HCT116 (cell line): Measurements from ENCODE around the gene AVPR1B. TPM values are rescaled to one million over a fixed set of nuclear protein-coding genes. Genes with fewer than 3 reads are reported as not detected.

Experiments used
- ATAC-seq: fragments of 200-7000 bp; cut with Tn5 transposase; 2 replicates; pipeline ENCODE4 v1.9.1; 2020; ENCODE audit warnings: mild to moderate bottlenecking, moderate library complexity
- BruUV-seq: library from RNA; stranded (reverse); fragments of 400-500 nt; replicated peaks from 2 replicates; lab custom pipeline; 2021; lab: Mats Ljungman, UMichigan
- CTCF ChIA-PET: fragments of 300-600 bp; sonication (Branson Sonifier 250); formaldehyde crosslinking; loops from one replicate; lab custom pipeline; 2021; ENCODE audit warnings: antibody characterized with exemption; lab: Charles Lee
- POLR2A ChIA-PET: fragments of 300-600, 350-600 bp; sonication (Branson Sonifier 250); formaldehyde crosslinking; loops from one replicate; lab custom pipeline; 2021; ENCODE audit warnings: antibody characterized with exemption; lab: Charles Lee
- RAD21 ChIA-PET, 2 experiments: fragments of 300-600 bp; sonication (Branson Sonifier 250); formaldehyde crosslinking; loops; one replicate each; lab custom pipeline; 2023; ENCODE audit warnings: low total read pairs in 2 of 2; ENCODE audit not compliant: uncharacterized antibody in 2 of 2, unreplicated experiment in 2 of 2, low non-redundant PET in 1 of 2; lab: Charles Lee
- DNase-seq: peaks from one replicate; pipeline ENCODE4 v3.0.0-alpha.2; 2010; ENCODE audit warnings: low read depth, low spot score
- H2AFZ ChIP-seq: fragments of 200-600 bp; shearing (Covaris generic), sonication (generic); 2 replicates; pipeline ENCODE4 v1.6.1; 2017; ENCODE audit warnings: low read depth, mixed run types, mixed read lengths, antibody characterized with exemption, low read length; ENCODE audit not compliant: poor library complexity, severe bottlenecking
- H3K27ac ChIP-seq: 2 replicates; pipeline ENCODE4 v1.5.1; 2012; ENCODE audit warnings: low read depth, low read length
- H3K27me3 ChIP-seq: fragments of 200-600 bp; sonication (generic); 2 replicates; pipeline ENCODE4 v1.6.1; 2016; ENCODE audit warnings: mixed run types, low read length, mixed read lengths; ENCODE audit not compliant: insufficient read depth
- H3K36me3 ChIP-seq, 2 experiments: fragments of 200-500 bp in 1 of 2; fragments of 200-600 bp in 1 of 2; sonication (Bioruptor generic) in 1 of 2; sonication (generic) in 1 of 2; 2 replicates each; pipeline versions ENCODE4 v1.5.1 to v1.6.1; 2014 to 2016; ENCODE audit warnings: low read length in 2 of 2, inconsistent platforms in 1 of 2, mixed read lengths in 1 of 2, mixed run types in 1 of 2; ENCODE audit not compliant: insufficient read depth in 2 of 2, control insufficient read depth in 1 of 2
- H3K4me1 ChIP-seq, 2 experiments: fragments of 200-600 bp in 1 of 2; sonication (generic) in 1 of 2; 2 replicates each; pipeline versions ENCODE4 v1.5.1 to v1.6.1; 2012 to 2017; ENCODE audit warnings: low read length in 2 of 2, inconsistent platforms in 1 of 2, mild to moderate bottlenecking in 1 of 2, mixed read lengths in 1 of 2, mixed run types in 1 of 2, moderate library complexity in 1 of 2; ENCODE audit not compliant: insufficient read depth in 2 of 2, control insufficient read depth in 1 of 2
- H3K4me2 ChIP-seq: fragments of 200-600 bp; sonication (generic); 2 replicates; pipeline ENCODE4 v1.6.1; 2017; ENCODE audit warnings: mixed run types, low read length, mixed read lengths
- H3K4me3 ChIP-seq, 2 experiments: fragments of 200-600 bp in 1 of 2; sonication (generic) in 1 of 2; replicated peaks in 1 of 2; 2 replicates each; pipeline ENCODE4 v1.5.1; 2011 to 2016; ENCODE audit warnings: low read length in 2 of 2, control low read depth in 1 of 2, low read depth in 1 of 2, mild to moderate bottlenecking in 1 of 2, mixed read lengths in 1 of 2, mixed run types in 1 of 2
- H3K79me2 ChIP-seq: fragments of 200-600 bp; sonication (generic); 2 replicates; pipeline ENCODE4 v1.6.1; 2017; ENCODE audit warnings: mild to moderate bottlenecking, mixed run types, low read length, moderate library complexity, mixed read lengths; ENCODE audit not compliant: insufficient read depth
- H3K9ac ChIP-seq: fragments of 200-600 bp; sonication (generic); 2 replicates; pipeline ENCODE4 v1.6.1; 2016; ENCODE audit warnings: low read length, mixed read lengths
- H3K9me2 ChIP-seq: fragments of 200-600 bp; sonication (generic), shearing (Covaris generic); 2 replicates; pipeline ENCODE4 v1.6.1; 2017; ENCODE audit warnings: mixed run types, mild to moderate bottlenecking, moderate library complexity; ENCODE audit not compliant: insufficient read depth
- H3K9me3 ChIP-seq, 2 experiments: fragments of 200-500 bp in 1 of 2; fragments of 200-600 bp in 1 of 2; sonication (Bioruptor generic) in 1 of 2; sonication (generic) in 1 of 2; 2 replicates each; pipeline ENCODE4 v1.6.1; 2014 to 2017; ENCODE audit warnings: low read length in 2 of 2, mixed read lengths in 2 of 2, inconsistent platforms in 1 of 2, low read depth in 1 of 2, mild to moderate bottlenecking in 1 of 2, mixed run types in 1 of 2, moderate library complexity in 1 of 2; ENCODE audit not compliant: control insufficient read depth in 1 of 2, insufficient read depth in 1 of 2
- H4K20me1 ChIP-seq: fragments of 200-600 bp; sonication (generic), shearing (Covaris generic); 2 replicates; pipeline ENCODE4 v1.6.1; 2017; ENCODE audit warnings: mixed run types, mild to moderate bottlenecking, moderate library complexity; ENCODE audit not compliant: insufficient read depth
- CBX3 ChIP-seq: IDR thresholded peaks from 2 replicates; pipeline ENCODE4 v1.6.1; 2012; ENCODE audit warnings: low read depth
- CEBPB ChIP-seq: IDR thresholded peaks from 2 replicates; pipeline ENCODE4 v1.6.1; 2012; ENCODE audit warnings: low read depth
- EGR1 ChIP-seq: IDR thresholded peaks from 2 replicates; pipeline ENCODE4 v1.6.1; 2012; ENCODE audit warnings: low read depth
- ELF1 ChIP-seq: IDR thresholded peaks from 2 replicates; pipeline ENCODE4 v1.6.1; 2012; ENCODE audit warnings: low read depth, borderline replicate concordance
- JUND ChIP-seq: IDR thresholded peaks from 2 replicates; pipeline ENCODE4 v1.6.1; 2012
- POLR2A ChIP-seq: IDR thresholded peaks from 2 replicates; pipeline ENCODE4 v1.7.0; 2011; ENCODE audit warnings: borderline replicate concordance; ENCODE audit not compliant: insufficient read depth, insufficient read length; ENCODE audit errors: extremely low read depth
- RAD21 ChIP-seq: IDR thresholded peaks from 2 replicates; pipeline ENCODE4 v1.6.1; 2012; ENCODE audit warnings: low read depth, mild to moderate bottlenecking
- SIN3A ChIP-seq: IDR thresholded peaks from 2 replicates; pipeline ENCODE4 v1.6.1; 2012; ENCODE audit warnings: low read depth
- SP1 ChIP-seq: IDR thresholded peaks from 2 replicates; pipeline ENCODE4 v1.6.1; 2012; ENCODE audit warnings: low read depth
- TCF7L2 ChIP-seq: IDR thresholded peaks from 2 replicates; pipeline ENCODE4 v1.7.0; 2011; ENCODE audit warnings: borderline replicate concordance, inconsistent platforms; ENCODE audit not compliant: insufficient read depth, insufficient read length; ENCODE audit errors: extremely low read depth
- YY1 ChIP-seq: IDR thresholded peaks from 2 replicates; pipeline ENCODE4 v1.6.1; 2011; ENCODE audit warnings: low read length, low read depth, moderate library complexity, mild to moderate bottlenecking; ENCODE audit not compliant: insufficient replicate concordance; ENCODE audit errors: extremely low read depth
- ZFX ChIP-seq: fragments of 450-650 bp; IDR thresholded peaks from 2 replicates; pipeline ENCODE4 v1.6.1; 2017
- ZNF274 ChIP-seq: fragments of 200-500 bp; sonication (Bioruptor generic); IDR thresholded peaks from 2 replicates; pipeline ENCODE4 v1.6.1; 2014; ENCODE audit warnings: mild to moderate bottlenecking, low read depth, low read length, inconsistent platforms
- intact Hi-C: fragments of 100-400 bp; cut with micrococcal nuclease; formaldehyde crosslinking; loops from 2 replicates; pipeline ENCODE4 v1.10.0; 2022
- total RNA-seq: library from RNA; stranded (reverse); gene quantifications from one replicate; pipeline ENCODE4 v1.2.1, GENCODE V29; 2021; ENCODE audit not compliant: unreplicated experiment
- TF ChIP-seq, protein P1 (sequence below): IDR thresholded peaks from 2 replicates; pipeline ENCODE4 v1.6.1; 2011; ENCODE audit warnings: mild to moderate bottlenecking, low read length, moderate library complexity; ENCODE audit not compliant: insufficient replicate concordance; ENCODE audit errors: extremely low read depth
- TF ChIP-seq, protein P2 (sequence below), 3 experiments: fragments of 200-600 bp in 1 of 3; sonication (generic) in 1 of 3; IDR thresholded peaks in 2 of 3; conservative IDR thresholded peaks in 1 of 3; 2 replicates each; pipeline ENCODE4 v1.5.1; 2012 to 2017; ENCODE audit warnings: low read depth in 2 of 3, low read length in 2 of 3, antibody characterized with exemption in 1 of 3, borderline replicate concordance in 1 of 3, control low read depth in 1 of 3, mild to moderate bottlenecking in 1 of 3, mixed read lengths in 1 of 3, mixed run types in 1 of 3, moderate library complexity in 1 of 3; ENCODE audit not compliant: insufficient read depth in 1 of 3
- TF ChIP-seq, protein P3 (sequence below): IDR thresholded peaks from 2 replicates; pipeline ENCODE4 v1.6.1; 2012
- TF ChIP-seq, protein P4 (sequence below): IDR thresholded peaks from 2 replicates; pipeline ENCODE4 v1.6.1; 2012; ENCODE audit warnings: low read depth
- TF ChIP-seq, protein P5 (sequence below): IDR thresholded peaks from 2 replicates; pipeline ENCODE4 v1.6.1; 2012

Gene AVPR1B
- total RNA-seq, 1 experiment from 2014 or later, result not detected

DNA sequence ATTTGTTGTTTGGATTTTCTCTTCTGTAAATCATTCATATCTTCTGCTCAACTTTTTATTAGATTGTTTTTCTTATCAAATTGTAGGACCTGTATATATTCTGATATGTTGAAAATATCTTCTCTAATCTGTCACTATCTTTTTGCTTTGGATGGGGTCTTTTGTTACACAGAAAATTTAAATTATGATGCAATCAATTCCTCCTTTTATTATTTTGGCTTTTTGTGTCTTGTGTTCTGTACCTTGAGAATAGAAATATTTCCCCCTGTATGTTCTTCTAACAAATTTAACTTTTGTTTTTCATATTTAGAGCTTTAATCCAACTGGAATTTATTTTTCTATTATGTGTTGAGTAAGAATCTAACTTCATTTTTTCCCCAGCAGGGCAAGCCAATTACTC lies 3.2 kb upstream of the AVPR1B start:
- Histone ChIP-seq H3K4me1 (peaks cover 0 to 10% of the 10 kb centered on the region in 2 experiments; a peak in 1 of 4 replicates), H3K9me2 (no peaks in the 10 kb centered on the region), H2AFZ (no peak overlapping the region), H3K27ac (no peak overlapping the region), H3K9ac (no peak overlapping the region), H3K9me3 (0 out of 4 replicates have a peak, but pooled peaks cover 0 to 3% of the 10 kb centered on the region in 2 experiments), H3K4me2 (no peak overlapping the region), H3K27me3 (no peaks in the 10 kb centered on the region), H3K79me2 (no peaks in the 10 kb centered on the region), H4K20me1 (no peaks in the 10 kb centered on the region), H3K36me3 (no peaks in the 10 kb centered on the region), H3K4me3 (no peak overlapping the region)
- BruUV-seq, result no TSS peak
- POLR2A ChIA-PET, result no interaction called here
- DNase-seq, result no peak
- TF ChIP-seq, protein P1, sequence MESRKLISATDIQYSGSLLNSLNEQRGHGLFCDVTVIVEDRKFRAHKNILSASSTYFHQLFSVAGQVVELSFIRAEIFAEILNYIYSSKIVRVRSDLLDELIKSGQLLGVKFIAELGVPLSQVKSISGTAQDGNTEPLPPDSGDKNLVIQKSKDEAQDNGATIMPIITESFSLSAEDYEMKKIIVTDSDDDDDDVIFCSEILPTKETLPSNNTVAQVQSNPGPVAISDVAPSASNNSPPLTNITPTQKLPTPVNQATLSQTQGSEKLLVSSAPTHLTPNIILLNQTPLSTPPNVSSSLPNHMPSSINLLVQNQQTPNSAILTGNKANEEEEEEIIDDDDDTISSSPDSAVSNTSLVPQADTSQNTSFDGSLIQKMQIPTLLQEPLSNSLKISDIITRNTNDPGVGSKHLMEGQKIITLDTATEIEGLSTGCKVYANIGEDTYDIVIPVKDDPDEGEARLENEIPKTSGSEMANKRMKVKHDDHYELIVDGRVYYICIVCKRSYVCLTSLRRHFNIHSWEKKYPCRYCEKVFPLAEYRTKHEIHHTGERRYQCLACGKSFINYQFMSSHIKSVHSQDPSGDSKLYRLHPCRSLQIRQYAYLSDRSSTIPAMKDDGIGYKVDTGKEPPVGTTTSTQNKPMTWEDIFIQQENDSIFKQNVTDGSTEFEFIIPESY, result no peak
- TF ChIP-seq, protein P2, sequence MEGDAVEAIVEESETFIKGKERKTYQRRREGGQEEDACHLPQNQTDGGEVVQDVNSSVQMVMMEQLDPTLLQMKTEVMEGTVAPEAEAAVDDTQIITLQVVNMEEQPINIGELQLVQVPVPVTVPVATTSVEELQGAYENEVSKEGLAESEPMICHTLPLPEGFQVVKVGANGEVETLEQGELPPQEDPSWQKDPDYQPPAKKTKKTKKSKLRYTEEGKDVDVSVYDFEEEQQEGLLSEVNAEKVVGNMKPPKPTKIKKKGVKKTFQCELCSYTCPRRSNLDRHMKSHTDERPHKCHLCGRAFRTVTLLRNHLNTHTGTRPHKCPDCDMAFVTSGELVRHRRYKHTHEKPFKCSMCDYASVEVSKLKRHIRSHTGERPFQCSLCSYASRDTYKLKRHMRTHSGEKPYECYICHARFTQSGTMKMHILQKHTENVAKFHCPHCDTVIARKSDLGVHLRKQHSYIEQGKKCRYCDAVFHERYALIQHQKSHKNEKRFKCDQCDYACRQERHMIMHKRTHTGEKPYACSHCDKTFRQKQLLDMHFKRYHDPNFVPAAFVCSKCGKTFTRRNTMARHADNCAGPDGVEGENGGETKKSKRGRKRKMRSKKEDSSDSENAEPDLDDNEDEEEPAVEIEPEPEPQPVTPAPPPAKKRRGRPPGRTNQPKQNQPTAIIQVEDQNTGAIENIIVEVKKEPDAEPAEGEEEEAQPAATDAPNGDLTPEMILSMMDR (IDR thresholded peaks at IDR 0.05 in 2 of 3, conservative IDR thresholded peaks at IDR 0.05 in 1 of 3; ENCODE audit: borderline replicate concordance in 1 of 3, insufficient read depth in 1 of 3, low read depth in 2 of 3, low read length in 2 of 3), result no peak
- TF ChIP-seq EGR1 (no peak), ZFX (no peak), CEBPB (no peak), ELF1 (no peak), ZNF274 (no peak), SP1 (no peak), RAD21 (no peak), POLR2A (no peak), YY1 (no peak), JUND (no peak), SIN3A (no peak), TCF7L2 (no peak), CBX3 (no peak)
- TF ChIP-seq, protein P3, sequence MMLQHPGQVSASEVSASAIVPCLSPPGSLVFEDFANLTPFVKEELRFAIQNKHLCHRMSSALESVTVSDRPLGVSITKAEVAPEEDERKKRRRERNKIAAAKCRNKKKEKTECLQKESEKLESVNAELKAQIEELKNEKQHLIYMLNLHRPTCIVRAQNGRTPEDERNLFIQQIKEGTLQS, result no peak
- TF ChIP-seq, protein P4, sequence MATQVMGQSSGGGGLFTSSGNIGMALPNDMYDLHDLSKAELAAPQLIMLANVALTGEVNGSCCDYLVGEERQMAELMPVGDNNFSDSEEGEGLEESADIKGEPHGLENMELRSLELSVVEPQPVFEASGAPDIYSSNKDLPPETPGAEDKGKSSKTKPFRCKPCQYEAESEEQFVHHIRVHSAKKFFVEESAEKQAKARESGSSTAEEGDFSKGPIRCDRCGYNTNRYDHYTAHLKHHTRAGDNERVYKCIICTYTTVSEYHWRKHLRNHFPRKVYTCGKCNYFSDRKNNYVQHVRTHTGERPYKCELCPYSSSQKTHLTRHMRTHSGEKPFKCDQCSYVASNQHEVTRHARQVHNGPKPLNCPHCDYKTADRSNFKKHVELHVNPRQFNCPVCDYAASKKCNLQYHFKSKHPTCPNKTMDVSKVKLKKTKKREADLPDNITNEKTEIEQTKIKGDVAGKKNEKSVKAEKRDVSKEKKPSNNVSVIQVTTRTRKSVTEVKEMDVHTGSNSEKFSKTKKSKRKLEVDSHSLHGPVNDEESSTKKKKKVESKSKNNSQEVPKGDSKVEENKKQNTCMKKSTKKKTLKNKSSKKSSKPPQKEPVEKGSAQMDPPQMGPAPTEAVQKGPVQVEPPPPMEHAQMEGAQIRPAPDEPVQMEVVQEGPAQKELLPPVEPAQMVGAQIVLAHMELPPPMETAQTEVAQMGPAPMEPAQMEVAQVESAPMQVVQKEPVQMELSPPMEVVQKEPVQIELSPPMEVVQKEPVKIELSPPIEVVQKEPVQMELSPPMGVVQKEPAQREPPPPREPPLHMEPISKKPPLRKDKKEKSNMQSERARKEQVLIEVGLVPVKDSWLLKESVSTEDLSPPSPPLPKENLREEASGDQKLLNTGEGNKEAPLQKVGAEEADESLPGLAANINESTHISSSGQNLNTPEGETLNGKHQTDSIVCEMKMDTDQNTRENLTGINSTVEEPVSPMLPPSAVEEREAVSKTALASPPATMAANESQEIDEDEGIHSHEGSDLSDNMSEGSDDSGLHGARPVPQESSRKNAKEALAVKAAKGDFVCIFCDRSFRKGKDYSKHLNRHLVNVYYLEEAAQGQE, result no peak
- TF ChIP-seq, protein P5, sequence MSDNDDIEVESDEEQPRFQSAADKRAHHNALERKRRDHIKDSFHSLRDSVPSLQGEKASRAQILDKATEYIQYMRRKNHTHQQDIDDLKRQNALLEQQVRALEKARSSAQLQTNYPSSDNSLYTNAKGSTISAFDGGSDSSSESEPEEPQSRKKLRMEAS, result no peak
- intact Hi-C loops, result no loop called here
- CTCF ChIA-PET, result no interaction called here
- RAD21 ChIA-PET, result no interaction called here
- ATAC-seq, result no peak
